ENCODE measurements around the gene TOMM5.

TOMM5 gene

DNA sequence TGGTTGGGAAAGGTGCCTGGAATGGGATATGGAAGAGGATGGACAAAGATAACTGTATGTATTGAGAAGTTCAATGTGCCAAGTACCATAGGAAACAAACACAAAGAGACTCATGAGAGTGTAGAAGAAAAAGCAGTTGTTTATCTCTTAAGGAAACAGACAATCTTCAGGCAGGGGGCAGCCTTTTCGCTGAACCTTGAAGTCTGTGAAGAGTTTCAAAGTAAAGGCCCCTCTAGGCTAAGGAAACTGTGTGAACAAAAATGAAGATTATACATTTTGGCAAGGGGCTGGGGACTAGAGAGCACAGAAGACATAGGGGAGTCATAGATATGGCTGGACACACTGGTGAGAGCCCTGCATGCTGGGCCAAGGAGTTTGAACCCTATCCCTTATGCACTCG, 30.9 kb upstream of the TOMM5 start:
- TF ChIP-seq SIN3A (IDR thresholded peaks at IDR 0.05; ENCODE audit: borderline replicate concordance, insufficient read depth, low read length) (no peak), TAF1 (IDR thresholded peaks at IDR 0.05; ENCODE audit: borderline replicate concordance, insufficient read depth, low read length) (no peak), FOXP2 (optimal IDR thresholded peaks at IDR 0.05; ENCODE audit: borderline replicate concordance, extremely low read depth, extremely low read length, insufficient read depth) (no peak), POLR2AphosphoS5 (IDR thresholded peaks at IDR 0.05; ENCODE audit: low read depth, low read length) (no peak)
- TF ChIP-seq, protein P1, sequence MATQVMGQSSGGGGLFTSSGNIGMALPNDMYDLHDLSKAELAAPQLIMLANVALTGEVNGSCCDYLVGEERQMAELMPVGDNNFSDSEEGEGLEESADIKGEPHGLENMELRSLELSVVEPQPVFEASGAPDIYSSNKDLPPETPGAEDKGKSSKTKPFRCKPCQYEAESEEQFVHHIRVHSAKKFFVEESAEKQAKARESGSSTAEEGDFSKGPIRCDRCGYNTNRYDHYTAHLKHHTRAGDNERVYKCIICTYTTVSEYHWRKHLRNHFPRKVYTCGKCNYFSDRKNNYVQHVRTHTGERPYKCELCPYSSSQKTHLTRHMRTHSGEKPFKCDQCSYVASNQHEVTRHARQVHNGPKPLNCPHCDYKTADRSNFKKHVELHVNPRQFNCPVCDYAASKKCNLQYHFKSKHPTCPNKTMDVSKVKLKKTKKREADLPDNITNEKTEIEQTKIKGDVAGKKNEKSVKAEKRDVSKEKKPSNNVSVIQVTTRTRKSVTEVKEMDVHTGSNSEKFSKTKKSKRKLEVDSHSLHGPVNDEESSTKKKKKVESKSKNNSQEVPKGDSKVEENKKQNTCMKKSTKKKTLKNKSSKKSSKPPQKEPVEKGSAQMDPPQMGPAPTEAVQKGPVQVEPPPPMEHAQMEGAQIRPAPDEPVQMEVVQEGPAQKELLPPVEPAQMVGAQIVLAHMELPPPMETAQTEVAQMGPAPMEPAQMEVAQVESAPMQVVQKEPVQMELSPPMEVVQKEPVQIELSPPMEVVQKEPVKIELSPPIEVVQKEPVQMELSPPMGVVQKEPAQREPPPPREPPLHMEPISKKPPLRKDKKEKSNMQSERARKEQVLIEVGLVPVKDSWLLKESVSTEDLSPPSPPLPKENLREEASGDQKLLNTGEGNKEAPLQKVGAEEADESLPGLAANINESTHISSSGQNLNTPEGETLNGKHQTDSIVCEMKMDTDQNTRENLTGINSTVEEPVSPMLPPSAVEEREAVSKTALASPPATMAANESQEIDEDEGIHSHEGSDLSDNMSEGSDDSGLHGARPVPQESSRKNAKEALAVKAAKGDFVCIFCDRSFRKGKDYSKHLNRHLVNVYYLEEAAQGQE (IDR thresholded peaks at IDR 0.05; ENCODE audit: insufficient read depth in 1 of 2, low read depth in 2 of 2, low read length in 2 of 2) = no peak

DNA sequence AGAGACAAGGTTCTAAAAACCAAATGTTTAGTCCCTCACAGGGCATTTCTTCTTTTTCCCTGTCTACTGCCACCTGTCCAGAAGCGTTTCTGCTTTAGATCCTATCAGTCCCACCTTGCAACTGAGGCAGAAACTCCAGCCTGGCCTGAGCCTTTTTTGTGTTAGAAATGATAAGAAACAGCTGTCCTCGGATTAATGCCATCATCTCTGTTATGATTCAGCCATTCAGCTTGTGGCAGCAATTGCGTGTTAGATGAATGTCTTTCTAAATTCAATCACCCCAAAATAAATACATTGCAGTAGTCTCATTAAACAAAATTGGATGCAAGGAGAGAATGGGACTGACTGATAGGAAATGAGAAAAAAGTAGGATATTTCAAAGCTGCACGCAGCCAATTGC, 30.1 kb upstream of the TOMM5 start:
- no peak for TF ChIP-seq TAF1 (IDR thresholded peaks at IDR 0.05; ENCODE audit: borderline replicate concordance, insufficient read depth, low read length)
- TF ChIP-seq SIN3A (IDR thresholded peaks at IDR 0.05; ENCODE audit: borderline replicate concordance, insufficient read depth, low read length) = no peak
- no peak for TF ChIP-seq FOXP2 (optimal IDR thresholded peaks at IDR 0.05; ENCODE audit: borderline replicate concordance, extremely low read depth, extremely low read length, insufficient read depth)
- no peak for TF ChIP-seq POLR2AphosphoS5 (IDR thresholded peaks at IDR 0.05; ENCODE audit: low read depth, low read length)
- TF ChIP-seq, protein P1 (IDR thresholded peaks at IDR 0.05; ENCODE audit: insufficient read depth in 1 of 2, low read depth in 2 of 2, low read length in 2 of 2) = no peak

DNA sequence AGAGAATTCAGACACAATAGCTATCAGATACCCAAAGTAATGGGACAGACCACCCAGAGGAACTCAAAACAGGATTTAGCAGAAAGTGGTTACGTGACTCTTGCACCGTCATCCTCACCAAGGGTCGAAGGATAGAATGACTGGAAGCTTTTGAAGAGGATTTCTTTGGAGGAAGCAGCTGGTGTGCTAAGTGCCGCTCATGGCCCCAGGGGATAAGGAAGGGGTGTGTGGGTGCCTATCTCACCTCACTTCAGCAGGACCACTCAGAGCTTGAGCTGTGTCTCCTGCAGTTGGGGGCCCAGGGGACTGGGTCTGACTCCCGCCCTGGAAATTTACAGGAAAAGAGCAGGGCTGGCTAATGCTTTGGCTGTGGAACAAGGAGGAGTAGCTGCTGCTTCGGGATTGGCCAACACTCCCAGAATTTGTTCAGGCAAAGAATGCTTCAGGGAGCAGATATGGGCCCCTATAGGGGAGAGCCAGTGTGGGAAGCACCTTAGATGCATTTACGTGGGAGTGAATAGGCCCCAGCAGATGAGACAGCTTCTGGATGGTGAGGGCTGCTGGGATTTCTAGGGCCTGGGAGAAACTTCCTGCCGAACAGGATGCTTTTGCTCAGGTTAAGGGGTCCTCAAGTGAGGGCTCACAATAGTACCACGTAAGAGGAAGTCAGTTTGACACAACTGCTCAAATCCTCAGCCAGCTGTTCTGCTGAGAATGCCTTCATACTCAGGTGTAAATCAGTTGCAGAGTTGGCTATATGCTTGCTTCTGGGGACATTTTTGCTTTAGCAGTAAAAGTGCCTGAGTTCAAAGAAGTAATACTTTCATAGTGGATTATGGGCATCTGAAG, 29.1 kb upstream of the TOMM5 start:
- no peak for TF ChIP-seq TAF1 (IDR thresholded peaks at IDR 0.05; ENCODE audit: borderline replicate concordance, insufficient read depth, low read length)
- no peak for TF ChIP-seq FOXP2 (optimal IDR thresholded peaks at IDR 0.05; ENCODE audit: borderline replicate concordance, extremely low read depth, extremely low read length, insufficient read depth)
- no peak for TF ChIP-seq POLR2AphosphoS5 (IDR thresholded peaks at IDR 0.05; ENCODE audit: low read depth, low read length)
- TF ChIP-seq, protein P1 (IDR thresholded peaks at IDR 0.05; ENCODE audit: insufficient read depth in 1 of 2, low read depth in 2 of 2, low read length in 2 of 2) = no peak
- TF ChIP-seq SIN3A (IDR thresholded peaks at IDR 0.05; ENCODE audit: borderline replicate concordance, insufficient read depth, low read length) = no peak

DNA sequence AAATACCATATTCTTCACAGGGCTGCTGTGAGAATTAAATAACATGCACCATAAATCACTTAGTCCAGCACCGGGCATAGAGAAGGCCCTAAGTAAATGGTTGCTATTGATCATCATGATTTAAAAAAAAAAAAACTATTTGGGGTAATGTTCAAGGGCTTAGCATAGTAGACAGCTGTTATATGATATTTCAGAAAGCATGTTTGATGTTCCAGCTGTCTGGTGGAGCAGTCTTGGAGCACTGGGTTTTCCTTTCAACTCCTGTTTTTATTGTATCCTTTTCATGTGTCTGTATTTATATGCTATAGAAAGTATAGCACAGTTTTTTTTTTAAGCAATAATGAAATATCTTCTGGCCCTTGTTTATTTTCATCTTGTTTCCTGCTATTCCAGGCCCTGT, 28.0 kb upstream of the TOMM5 start:
- TF ChIP-seq, protein P1 (IDR thresholded peaks at IDR 0.05; ENCODE audit: insufficient read depth in 1 of 2, low read depth in 2 of 2, low read length in 2 of 2) = no peak
- TF ChIP-seq TAF1 (IDR thresholded peaks at IDR 0.05; ENCODE audit: borderline replicate concordance, insufficient read depth, low read length) = no peak
- TF ChIP-seq POLR2AphosphoS5 (IDR thresholded peaks at IDR 0.05; ENCODE audit: low read depth, low read length) = no peak
- no peak for TF ChIP-seq SIN3A (IDR thresholded peaks at IDR 0.05; ENCODE audit: borderline replicate concordance, insufficient read depth, low read length)
- no peak for TF ChIP-seq FOXP2 (optimal IDR thresholded peaks at IDR 0.05; ENCODE audit: borderline replicate concordance, extremely low read depth, extremely low read length, insufficient read depth)

Measured in PFSK-1 (cell line).